ENCODE results near the gene CXCL17. TPM values are rescaled to one million over a fixed set of nuclear protein-coding genes. Genes with fewer than 3 reads are reported as not detected.

Gene CXCL17
- total and polyA plus RNA-seq, 2 donors (not counting 1 experiment from before 2014, with no cell fraction given) = not detected

GRCh38 chr19:42421591-42422031, 21.1 kb downstream of the CXCL17 start:
- Mint-ChIP-seq H3K27me3 (no peaks in the 10 kb centered on the region), H3K27ac (peak overlapping the region; percentile 99), H3K9me3 (ENCODE audit: insufficient read depth) (no peaks in the 10 kb centered on the region), H3K4me1 (peaks cover 49% of the 10 kb centered on the region), H3K4me3 (peak overlapping the region; percentile 98)
- ChIA-PET CTCF (interaction anchor here (0.8 to 3.8 kb wide), 3 partner anchors 17 to 25 kb away, joined by 3 to 17 read pairs (median 16); partner anchors contain the start of gene CXCL17), POLR2A (no interaction called here)
- H3K9ac ChIP-seq (ENCODE audit: low read length) = peak overlapping the region; percentile 97
- peaks cover 0 to 9% of the 10 kb centered on the region in 2 experiments for H3K36me3 ChIP-seq (replicated peaks in 1 of 2; ENCODE audit: control extremely low read depth in 1 of 2, control insufficient read depth in 1 of 2, extremely low read depth in 1 of 2, insufficient read depth in 2 of 2, low read length in 1 of 2)
- H3K27ac ChIP-seq (ENCODE audit: low read length in 2 of 2) = peak overlapping the region; percentile 78 to 85
- no peak overlapping the region for H3K4me3 ChIP-seq (ENCODE audit: control extremely low read depth in 1 of 5, extremely low read depth in 1 of 5, insufficient read depth in 1 of 5, low read depth in 2 of 5, low read length in 4 of 5)
- H3K27me3 ChIP-seq (replicated peaks in 1 of 4; ENCODE audit: control extremely low read depth in 1 of 4, control insufficient read depth in 3 of 4, insufficient read depth in 4 of 4, low read length in 3 of 4) = no peaks in the 10 kb centered on the region
- TF ChIP-seq, protein P1, sequence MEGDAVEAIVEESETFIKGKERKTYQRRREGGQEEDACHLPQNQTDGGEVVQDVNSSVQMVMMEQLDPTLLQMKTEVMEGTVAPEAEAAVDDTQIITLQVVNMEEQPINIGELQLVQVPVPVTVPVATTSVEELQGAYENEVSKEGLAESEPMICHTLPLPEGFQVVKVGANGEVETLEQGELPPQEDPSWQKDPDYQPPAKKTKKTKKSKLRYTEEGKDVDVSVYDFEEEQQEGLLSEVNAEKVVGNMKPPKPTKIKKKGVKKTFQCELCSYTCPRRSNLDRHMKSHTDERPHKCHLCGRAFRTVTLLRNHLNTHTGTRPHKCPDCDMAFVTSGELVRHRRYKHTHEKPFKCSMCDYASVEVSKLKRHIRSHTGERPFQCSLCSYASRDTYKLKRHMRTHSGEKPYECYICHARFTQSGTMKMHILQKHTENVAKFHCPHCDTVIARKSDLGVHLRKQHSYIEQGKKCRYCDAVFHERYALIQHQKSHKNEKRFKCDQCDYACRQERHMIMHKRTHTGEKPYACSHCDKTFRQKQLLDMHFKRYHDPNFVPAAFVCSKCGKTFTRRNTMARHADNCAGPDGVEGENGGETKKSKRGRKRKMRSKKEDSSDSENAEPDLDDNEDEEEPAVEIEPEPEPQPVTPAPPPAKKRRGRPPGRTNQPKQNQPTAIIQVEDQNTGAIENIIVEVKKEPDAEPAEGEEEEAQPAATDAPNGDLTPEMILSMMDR (IDR thresholded peaks at IDR 0.05) = no peak
- TF ChIP-seq EZH2 (IDR thresholded peaks at IDR 0.05; ENCODE audit: borderline replicate concordance, insufficient read depth, low read depth, low read length, poor library complexity, severe bottlenecking) = no peak
- no peak for ATAC-seq (ENCODE audit: low read depth)
- no peak overlapping the region for H2AFZ ChIP-seq (ENCODE audit: insufficient read depth, low read depth, low read length, poor library complexity, severe bottlenecking)
- H3K9me3 ChIP-seq (ENCODE audit: control extremely low read depth in 1 of 3, control insufficient read depth in 2 of 3, insufficient read depth in 1 of 3, low read length in 2 of 3) = peaks cover 0 to 5% (median 0%) of the 10 kb centered on the region in 3 donors
- H3K4me2 ChIP-seq (replicated peaks; ENCODE audit: low read depth, low read length, poor library complexity, severe bottlenecking) = peak overlapping the region; percentile 98
- no peak for DNase-seq
- intact Hi-C loops (cut with micrococcal nuclease) = loop anchor here (1.0 to 5.0 kb wide), 3 partner anchors 17 to 294 kb away; no protein-coding TSS in a partner anchor
- H3K79me2 ChIP-seq (ENCODE audit: control insufficient read depth, insufficient read depth, low read length) = peaks cover 52% of the 10 kb centered on the region
- H3K4me1 ChIP-seq (ENCODE audit: control insufficient read depth in 2 of 2, insufficient read depth in 2 of 2, low read length in 2 of 2) = peaks cover 22 to 40% of the 10 kb centered on the region in 2 donors
- H4K20me1 ChIP-seq (ENCODE audit: control insufficient read depth, insufficient read depth, low read length, poor library complexity, severe bottlenecking) = peaks cover 55% of the 10 kb centered on the region
- 91% methylated on average over 9 of the region's 9 CpGs for WGBS (ENCODE audit: insufficient coverage)

DNA sequence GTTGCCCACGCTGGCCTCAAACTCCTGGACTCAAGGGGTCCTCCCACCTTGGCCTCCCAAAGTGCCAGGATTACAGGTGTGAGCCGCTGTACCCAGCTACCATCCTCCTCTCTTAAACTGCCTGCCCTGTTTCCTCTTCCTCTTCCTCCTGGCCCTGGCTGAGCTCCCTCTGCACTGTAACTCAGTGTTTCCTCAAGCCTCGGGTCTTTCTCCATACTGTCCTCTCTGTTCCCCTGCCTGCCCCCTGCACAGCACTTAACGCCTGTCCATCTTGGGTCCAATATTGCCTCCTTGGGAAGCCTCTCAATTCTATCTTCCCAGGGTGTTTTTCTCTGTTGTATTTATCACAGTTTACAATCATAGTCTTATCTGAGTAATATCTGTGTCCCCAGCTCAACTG, 21.6 kb downstream of the CXCL17 start:
- no peak overlapping the region for H2AFZ ChIP-seq (ENCODE audit: insufficient read depth, low read depth, low read length, poor library complexity, severe bottlenecking)
- no peak overlapping the region for H3K4me3 ChIP-seq (ENCODE audit: control extremely low read depth in 1 of 5, extremely low read depth in 1 of 5, insufficient read depth in 1 of 5, low read depth in 2 of 5, low read length in 4 of 5)
- Mint-ChIP-seq H3K4me3 (peak overlapping the region; percentile 98), H3K4me1 (peaks cover 49% of the 10 kb centered on the region), H3K9me3 (ENCODE audit: insufficient read depth) (no peaks in the 10 kb centered on the region), H3K27me3 (no peaks in the 10 kb centered on the region), H3K27ac (peak overlapping the region; percentile 70)
- H3K79me2 ChIP-seq (ENCODE audit: control insufficient read depth, insufficient read depth, low read length) = peaks cover 52% of the 10 kb centered on the region
- no peaks in the 10 kb centered on the region for H3K27me3 ChIP-seq (replicated peaks in 1 of 4; ENCODE audit: control extremely low read depth in 1 of 4, control insufficient read depth in 3 of 4, insufficient read depth in 4 of 4, low read length in 3 of 4)
- peak overlapping the region; percentile 78 to 85 for H3K27ac ChIP-seq (ENCODE audit: low read length in 2 of 2)
- H3K4me1 ChIP-seq (ENCODE audit: control insufficient read depth in 2 of 2, insufficient read depth in 2 of 2, low read length in 2 of 2) = peaks cover 22 to 40% of the 10 kb centered on the region in 2 donors
- no peak overlapping the region for H3K9ac ChIP-seq (ENCODE audit: low read length)
- WGBS (ENCODE audit: insufficient coverage) = 69% methylated on average over 3 of the region's 4 CpGs
- H3K4me2 ChIP-seq (replicated peaks; ENCODE audit: low read depth, low read length, poor library complexity, severe bottlenecking) = peak overlapping the region; percentile 98
- intact Hi-C loops (cut with micrococcal nuclease) = loop anchor here (5.0 kb wide), 1 partner anchor 294 kb away; no protein-coding TSS in a partner anchor
- CTCF ChIA-PET = interaction anchor here (0.8 to 3.8 kb wide), 3 partner anchors 18 to 24 kb away, joined by 3 to 17 read pairs (median 16); partner anchors contain the start of gene CXCL17
- POLR2A ChIA-PET = no interaction called here
- no peak for DNase-seq
- peaks cover 0 to 9% of the 10 kb centered on the region in 2 experiments for H3K36me3 ChIP-seq (replicated peaks in 1 of 2; ENCODE audit: control extremely low read depth in 1 of 2, control insufficient read depth in 1 of 2, extremely low read depth in 1 of 2, insufficient read depth in 2 of 2, low read length in 1 of 2)
- TF ChIP-seq EZH2 (IDR thresholded peaks at IDR 0.05; ENCODE audit: borderline replicate concordance, insufficient read depth, low read depth, low read length, poor library complexity, severe bottlenecking) = no peak
- TF ChIP-seq, protein P1 (IDR thresholded peaks at IDR 0.05) = no peak
- peaks cover 55% of the 10 kb centered on the region for H4K20me1 ChIP-seq (ENCODE audit: control insufficient read depth, insufficient read depth, low read length, poor library complexity, severe bottlenecking)
- H3K9me3 ChIP-seq (ENCODE audit: control extremely low read depth in 1 of 3, control insufficient read depth in 2 of 3, insufficient read depth in 1 of 3, low read length in 2 of 3) = peaks cover 0 to 5% (median 0%) of the 10 kb centered on the region in 3 donors
- ATAC-seq (ENCODE audit: low read depth) = no peak
